IMR-90 (cell line): Measurements from ENCODE around the gene SPAST. TPM values are rescaled to one million over a fixed set of nuclear protein-coding genes. Genes with fewer than 3 reads are reported as not detected.

Experiments
- ATAC-seq: fragments of 200-7000 bp; cut with Tn5 transposase; 2 replicates; pipeline ENCODE4 v1.9.1; 2020; ENCODE audit warnings: low read depth, mild to moderate bottlenecking, moderate library complexity
- BruUV-seq: library from RNA; stranded (reverse); fragments of 400-500 nt; replicated peaks from 2 replicates; lab custom pipeline; 2021; lab: Mats Ljungman, UMichigan
- CTCF ChIA-PET: fragments of 300-600 bp; formaldehyde crosslinking; extraction: SDS; loops from one replicate; lab custom pipeline; 2021; ENCODE audit warnings: antibody characterized with exemption; lab: Yijun Ruan, JAX
- POLR2A ChIA-PET: fragments of 300-600 bp; sonication (Branson Sonifier 250); formaldehyde crosslinking; loops from one replicate; lab custom pipeline; 2022; ENCODE audit warnings: antibody characterized with exemption; ENCODE audit not compliant: unreplicated experiment; lab: Charles Lee
- DNase-seq: peaks from one replicate; pipeline ENCODE4 v3.0.0; 2013
- H2AFZ ChIP-seq: replicated peaks from 2 replicates; pipeline ENCODE3; 2013; ENCODE audit warnings: low read length, mild to moderate bottlenecking; ENCODE audit not compliant: poor library complexity
- H2AK5ac ChIP-seq: 2 replicates; pipeline ENCODE4 v1.6.1; 2013; ENCODE audit warnings: low read depth, low read length, inconsistent platforms
- H2AK9ac ChIP-seq: replicated peaks from 2 replicates; pipeline ENCODE3; 2013; ENCODE audit warnings: mild to moderate bottlenecking, low read depth, low read length, moderate library complexity; ENCODE audit not compliant: poor library complexity
- H2BK120ac ChIP-seq: 2 replicates; pipeline ENCODE4 v1.6.1; 2013; ENCODE audit warnings: low read depth, low read length, inconsistent platforms
- H2BK15ac ChIP-seq: 3 replicates; pipeline ENCODE4 v1.6.1; 2013; ENCODE audit warnings: low read depth, low read length, inconsistent platforms
- H2BK20ac ChIP-seq: 2 replicates; pipeline ENCODE4 v1.6.1; 2013; ENCODE audit warnings: low read depth, mild to moderate bottlenecking, inconsistent platforms, low read length, moderate library complexity
- H2BK5ac ChIP-seq: 2 replicates; pipeline ENCODE4 v1.6.1; 2013; ENCODE audit warnings: mild to moderate bottlenecking, low read depth, low read length, inconsistent platforms; ENCODE audit not compliant: poor library complexity, severe bottlenecking
- H3K14ac ChIP-seq: replicated peaks from 2 replicates; pipeline ENCODE4 v1.6.1; 2013; ENCODE audit warnings: low read depth, low read length, inconsistent platforms
- H3K18ac ChIP-seq: 2 replicates; pipeline ENCODE4 v1.6.1; 2013; ENCODE audit warnings: low read depth, low read length, control low read depth
- H3K23ac ChIP-seq: 2 replicates; pipeline ENCODE4 v1.6.1; 2013; ENCODE audit warnings: low read depth, low read length, inconsistent platforms
- H3K27ac ChIP-seq: 2 replicates; pipeline ENCODE4 v1.5.1; 2013; ENCODE audit warnings: mild to moderate bottlenecking, control low read depth, low read length; ENCODE audit not compliant: insufficient read depth
- H3K27me3 ChIP-seq: 2 replicates; pipeline ENCODE4 v1.6.1; 2013; ENCODE audit warnings: low read length; ENCODE audit not compliant: control insufficient read depth, insufficient read depth
- H3K36me3 ChIP-seq: 2 replicates; pipeline ENCODE4 v1.6.1; 2013; ENCODE audit warnings: low read length, mixed read lengths; ENCODE audit not compliant: control insufficient read depth, insufficient read depth
- H3K4ac ChIP-seq: 2 replicates; pipeline ENCODE4 v1.6.1; 2013; ENCODE audit warnings: low read depth, low read length, inconsistent platforms
- H3K4me1 ChIP-seq: 2 replicates; pipeline ENCODE4 v1.6.1; 2013; ENCODE audit warnings: low read length, mixed read lengths; ENCODE audit not compliant: control insufficient read depth, insufficient read depth
- H3K4me2 ChIP-seq: 2 replicates; pipeline ENCODE4 v1.6.1; 2013; ENCODE audit warnings: low read depth, mild to moderate bottlenecking, control low read depth, low read length, moderate library complexity
- H3K4me3 ChIP-seq: 2 replicates; pipeline ENCODE4 v1.5.1; 2013; ENCODE audit warnings: low read depth, mild to moderate bottlenecking, control low read depth, low read length, moderate library complexity; ENCODE audit not compliant: insufficient read depth
- H3K56ac ChIP-seq: 2 replicates; pipeline ENCODE4 v1.6.1; 2013; ENCODE audit warnings: low read length, inconsistent platforms; ENCODE audit not compliant: insufficient read depth; ENCODE audit errors: extremely low read depth
- H3K79me1 ChIP-seq, 2 experiments: 2 replicates each; pipeline ENCODE4 v1.6.1; 2013; ENCODE audit warnings: low read length in 2 of 2, inconsistent platforms in 1 of 2, low read depth in 1 of 2
- H3K9ac ChIP-seq: 2 replicates; pipeline ENCODE4 v1.6.1; 2013; ENCODE audit warnings: low read depth, low read length, control low read depth
- H3K9me1 ChIP-seq: 2 replicates; pipeline ENCODE4 v1.6.1; 2013; ENCODE audit warnings: low read length, inconsistent platforms; ENCODE audit not compliant: insufficient read depth
- H3K9me3 ChIP-seq: 2 replicates; pipeline ENCODE4 v1.6.1; 2013; ENCODE audit warnings: low read length; ENCODE audit not compliant: control insufficient read depth, insufficient read depth
- H4K20me1 ChIP-seq: 2 replicates; pipeline ENCODE4 v1.6.1; 2013; ENCODE audit warnings: low read length, inconsistent platforms; ENCODE audit not compliant: insufficient read depth
- H4K5ac ChIP-seq: 2 replicates; pipeline ENCODE4 v1.6.1; 2013; ENCODE audit warnings: mild to moderate bottlenecking, low read depth, low read length, control low read depth
- H4K8ac ChIP-seq, 2 experiments: 2 replicates each; pipeline ENCODE4 v1.6.1; 2013; ENCODE audit warnings: low read depth in 2 of 2, low read length in 2 of 2, control low read depth in 1 of 2, inconsistent platforms in 1 of 2
- H4K91ac ChIP-seq: 2 replicates; pipeline ENCODE4 v1.6.1; 2013; ENCODE audit warnings: low read depth, low read length, inconsistent platforms; ENCODE audit not compliant: insufficient read depth
- BHLHE40 ChIP-seq: fragments of 150-350 bp; IDR thresholded peaks from 2 replicates; pipeline ENCODE4 v1.6.1; 2016; ENCODE audit warnings: mild to moderate bottlenecking, low read depth, low read length
- CEBPB ChIP-seq: IDR thresholded peaks from 2 replicates; pipeline ENCODE4 v1.6.1; 2012; ENCODE audit warnings: low read depth, low read length, improper control_type of control experiment
- CHD1 ChIP-seq: IDR thresholded peaks from 2 replicates; pipeline ENCODE4 v1.6.1; 2012; ENCODE audit warnings: low read depth, low read length, improper control_type of control experiment
- MAFK ChIP-seq: IDR thresholded peaks from 2 replicates; pipeline ENCODE4 v1.6.1; 2012; ENCODE audit warnings: low read depth, low read length, improper control_type of control experiment
- MAZ ChIP-seq: IDR thresholded peaks from 2 replicates; pipeline ENCODE4 v1.6.1; 2012; ENCODE audit warnings: low read depth, mild to moderate bottlenecking, low read length, improper control_type of control experiment, moderate library complexity, borderline replicate concordance
- RFX5 ChIP-seq: IDR thresholded peaks from 2 replicates; pipeline ENCODE4 v1.8.0; 2012; ENCODE audit warnings: low read depth, mild to moderate bottlenecking, low read length, moderate library complexity
- WGBS, 2 experiments: methylation state at CpG; one replicate each; pipeline versions ENCODE4 v1.1.5 to v1.1.7; 2013; ENCODE audit warnings: missing lambda C conversion rate in 2 of 2; ENCODE audit not compliant: insufficient read length in 1 of 2; ENCODE audit errors: extremely low coverage in 2 of 2; 5-methylcytosine and 5-hydroxymethylcytosine counted together
- dilution Hi-C: fragments of 300-500 bp; cut with HindIII; formaldehyde crosslinking; loops from one replicate; pipeline ENCODE4 v1.14.3; 2018; ENCODE audit warnings: low sequenced_read_pairs; ENCODE audit not compliant: unreplicated experiment
- in situ Hi-C: fragments of 300-500 bp; cut with MboI; formaldehyde crosslinking; loops from 3 replicates; pipeline ENCODE4 v1.14.3; 2019; ENCODE audit warnings: low sequenced_read_pairs, inconsistent platforms, mixed read lengths
- intact Hi-C: fragments of 100-400 bp; cut with micrococcal nuclease; formaldehyde crosslinking; loops from 2 replicates; pipeline ENCODE4 v1.10.0; 2022
- polyA plus RNA-seq, 3 experiments: library from polyadenylated mRNA; depleted of rRNA; stranded (reverse); fragments of >200 nt; gene quantifications; 2 replicates each; pipeline ENCODE4 v1.2.3, GENCODE V29; 2012; ENCODE audit warnings: low replicate concordance in 1 of 3
- total RNA-seq: library from RNA; depleted of rRNA; stranded (reverse); fragments of >200 nt; gene quantifications from 2 replicates; pipeline ENCODE4 v1.2.3, GENCODE V29; 2012
- TF ChIP-seq, protein P1 (sequence below): conservative IDR thresholded peaks from 2 replicates; pipeline ENCODE4 v1.5.1; 2012; ENCODE audit warnings: mild to moderate bottlenecking, low read depth, low read length, improper control_type of control experiment
- TF ChIP-seq, protein P2 (sequence below): fragments of 150-350 bp; IDR thresholded peaks from 2 replicates; pipeline ENCODE4 v1.6.1; 2016; ENCODE audit warnings: low read depth, mild to moderate bottlenecking, low read length, moderate library complexity, borderline replicate concordance
- TF ChIP-seq, protein P3 (sequence below): fragments of 150-350 bp; IDR thresholded peaks from 2 replicates; pipeline ENCODE4 v1.6.1; 2017; ENCODE audit warnings: mild to moderate bottlenecking, antibody characterized with exemption, low read length, low read depth

SPAST gene
- total and polyA plus RNA-seq, 2 of the 4 experiments (the other 2 are of a cell fraction): 5.3 to 14.5 TPM

DNA sequence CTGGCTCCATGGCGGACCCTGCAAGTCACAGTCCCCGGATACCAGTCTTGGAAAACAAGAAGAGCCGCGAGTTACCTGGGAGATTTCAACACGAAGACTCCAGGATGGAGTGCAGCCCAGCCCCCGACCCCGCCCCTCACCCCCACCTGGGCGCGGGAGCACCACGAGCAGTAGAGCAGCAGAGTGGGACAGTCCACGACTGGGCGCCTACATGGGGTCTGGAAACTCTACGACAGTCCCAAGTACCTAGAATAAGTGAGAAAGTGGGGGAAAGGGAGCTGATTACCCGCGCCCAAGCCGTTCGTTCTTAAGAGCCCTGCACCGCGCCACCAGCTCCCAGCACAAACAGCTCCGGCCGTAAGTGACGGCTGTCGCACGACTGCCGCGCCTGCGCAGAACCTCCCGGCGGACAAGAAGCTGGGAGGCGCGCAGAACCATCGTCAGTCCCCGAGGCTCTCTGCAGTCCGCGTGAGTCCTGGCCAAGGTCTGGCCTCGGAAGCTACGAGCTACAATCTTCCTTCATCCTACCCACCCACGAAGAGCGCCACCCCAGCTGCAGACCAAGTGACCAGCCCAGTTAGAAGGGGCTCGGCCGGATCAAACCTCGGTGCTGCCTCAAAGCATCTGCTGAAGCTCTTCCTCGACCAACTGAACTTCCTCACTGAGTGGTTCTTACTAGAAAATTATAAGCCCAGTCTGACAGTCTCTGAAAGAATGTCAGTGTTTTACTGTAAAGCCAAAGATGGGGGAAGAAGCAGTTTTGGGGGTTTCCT is 23.7 kb upstream of the SPAST start, which contains the start of gene DPY30 (continued):
- TF ChIP-seq, protein P1, sequence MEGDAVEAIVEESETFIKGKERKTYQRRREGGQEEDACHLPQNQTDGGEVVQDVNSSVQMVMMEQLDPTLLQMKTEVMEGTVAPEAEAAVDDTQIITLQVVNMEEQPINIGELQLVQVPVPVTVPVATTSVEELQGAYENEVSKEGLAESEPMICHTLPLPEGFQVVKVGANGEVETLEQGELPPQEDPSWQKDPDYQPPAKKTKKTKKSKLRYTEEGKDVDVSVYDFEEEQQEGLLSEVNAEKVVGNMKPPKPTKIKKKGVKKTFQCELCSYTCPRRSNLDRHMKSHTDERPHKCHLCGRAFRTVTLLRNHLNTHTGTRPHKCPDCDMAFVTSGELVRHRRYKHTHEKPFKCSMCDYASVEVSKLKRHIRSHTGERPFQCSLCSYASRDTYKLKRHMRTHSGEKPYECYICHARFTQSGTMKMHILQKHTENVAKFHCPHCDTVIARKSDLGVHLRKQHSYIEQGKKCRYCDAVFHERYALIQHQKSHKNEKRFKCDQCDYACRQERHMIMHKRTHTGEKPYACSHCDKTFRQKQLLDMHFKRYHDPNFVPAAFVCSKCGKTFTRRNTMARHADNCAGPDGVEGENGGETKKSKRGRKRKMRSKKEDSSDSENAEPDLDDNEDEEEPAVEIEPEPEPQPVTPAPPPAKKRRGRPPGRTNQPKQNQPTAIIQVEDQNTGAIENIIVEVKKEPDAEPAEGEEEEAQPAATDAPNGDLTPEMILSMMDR: no peak
- TF ChIP-seq MAFK: no peak
- TF ChIP-seq BHLHE40: no peak

DNA sequence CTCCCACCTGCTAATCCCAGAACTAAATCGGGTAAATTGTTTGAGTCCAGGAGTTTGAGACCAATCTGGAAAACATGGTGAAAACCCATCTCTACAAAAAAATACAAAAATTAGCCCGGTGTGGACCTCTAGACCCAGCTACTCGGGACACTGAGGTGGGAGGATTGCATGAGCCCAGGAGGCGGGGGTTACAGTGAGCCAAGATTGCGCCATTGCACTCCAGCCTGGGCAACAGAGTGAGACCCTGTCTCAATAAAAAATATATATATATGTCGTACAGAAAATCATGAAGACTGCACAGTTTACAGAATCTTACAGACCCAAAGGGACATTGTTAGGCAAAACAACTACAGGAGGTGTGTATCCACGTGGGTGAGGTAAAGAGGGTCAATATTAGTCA is 19.8 kb upstream of the SPAST start:
- H3K4me2 ChIP-seq: no peak overlapping the region
- no peak overlapping the region for H4K8ac ChIP-seq
- H2AK9ac ChIP-seq: no peak overlapping the region
- H2BK15ac ChIP-seq: no peak overlapping the region
- no peaks in the 10 kb centered on the region for H3K36me3 ChIP-seq
- H3K56ac ChIP-seq: no peak overlapping the region
- no peak overlapping the region for H2BK5ac ChIP-seq
- POLR2A ChIA-PET: no interaction called here
- no peak overlapping the region for H3K23ac ChIP-seq
- no peak overlapping the region for H3K4ac ChIP-seq
- no peaks in the 10 kb centered on the region for H3K9me1 ChIP-seq
- H3K79me1 ChIP-seq: peaks cover 8 to 10% of the 10 kb centered on the region in 2 experiments
- no peaks in the 10 kb centered on the region for H4K20me1 ChIP-seq
- H3K14ac ChIP-seq: no peak overlapping the region
- ATAC-seq: no peak
- no peak overlapping the region for H4K91ac ChIP-seq
- no peak overlapping the region for H4K5ac ChIP-seq
- in situ Hi-C loops (no loop called here), dilution Hi-C loops (no loop called here), intact Hi-C loops (no loop called here)
- no CpG with 5 or more reads among the region's 7 CpGs for WGBS, 2 experiments
- no peak overlapping the region for H3K27ac ChIP-seq
- H3K9ac ChIP-seq: no peak overlapping the region
- no peak for TF ChIP-seq RFX5
- TF ChIP-seq, protein P2, sequence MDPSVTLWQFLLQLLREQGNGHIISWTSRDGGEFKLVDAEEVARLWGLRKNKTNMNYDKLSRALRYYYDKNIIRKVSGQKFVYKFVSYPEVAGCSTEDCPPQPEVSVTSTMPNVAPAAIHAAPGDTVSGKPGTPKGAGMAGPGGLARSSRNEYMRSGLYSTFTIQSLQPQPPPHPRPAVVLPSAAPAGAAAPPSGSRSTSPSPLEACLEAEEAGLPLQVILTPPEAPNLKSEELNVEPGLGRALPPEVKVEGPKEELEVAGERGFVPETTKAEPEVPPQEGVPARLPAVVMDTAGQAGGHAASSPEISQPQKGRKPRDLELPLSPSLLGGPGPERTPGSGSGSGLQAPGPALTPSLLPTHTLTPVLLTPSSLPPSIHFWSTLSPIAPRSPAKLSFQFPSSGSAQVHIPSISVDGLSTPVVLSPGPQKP: no peak
- TF ChIP-seq CEBPB: no peak
- no peak for TF ChIP-seq CHD1
- no peak for TF ChIP-seq MAZ
- TF ChIP-seq, protein P3, sequence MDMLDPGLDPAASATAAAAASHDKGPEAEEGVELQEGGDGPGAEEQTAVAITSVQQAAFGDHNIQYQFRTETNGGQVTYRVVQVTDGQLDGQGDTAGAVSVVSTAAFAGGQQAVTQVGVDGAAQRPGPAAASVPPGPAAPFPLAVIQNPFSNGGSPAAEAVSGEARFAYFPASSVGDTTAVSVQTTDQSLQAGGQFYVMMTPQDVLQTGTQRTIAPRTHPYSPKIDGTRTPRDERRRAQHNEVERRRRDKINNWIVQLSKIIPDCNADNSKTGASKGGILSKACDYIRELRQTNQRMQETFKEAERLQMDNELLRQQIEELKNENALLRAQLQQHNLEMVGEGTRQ: no peak
- no peak for DNase-seq
- no peak overlapping the region for H3K18ac ChIP-seq
- no peak overlapping the region for H2BK20ac ChIP-seq
- no peaks in the 10 kb centered on the region for H3K9me3 ChIP-seq
- CTCF ChIA-PET: no interaction called here
- no peak overlapping the region for H2AK5ac ChIP-seq
- H2AFZ ChIP-seq: no peak overlapping the region
- BruUV-seq: no TSS peak
- peaks cover 2% of the 10 kb centered on the region; the same call in 1 of the 2 replicates for H3K4me1 ChIP-seq
- no peak overlapping the region for H3K4me3 ChIP-seq
- H3K27me3 ChIP-seq: no peaks in the 10 kb centered on the region
- no peak overlapping the region for H2BK120ac ChIP-seq
